H9 (cell line): ENCODE data around the gene TBX21. TPM values are rescaled to one million over a fixed set of nuclear protein-coding genes. Genes with fewer than 3 reads are reported as not detected.

Experiments
- DNase-seq: peaks from one replicate; pipeline ENCODE4 v3.0.0-alpha.2; 2017
- H2AFZ ChIP-seq: one replicate; pipeline ENCODE4 v1.6.1; 2013; ENCODE audit warnings: mild to moderate bottlenecking, low read length, control low read depth, moderate library complexity
- H2AK5ac ChIP-seq: 2 replicates; pipeline ENCODE4 v1.6.1; 2013; ENCODE audit warnings: low read length, control low read depth, mixed read lengths; ENCODE audit not compliant: insufficient read length
- H2BK120ac ChIP-seq: one replicate; pipeline ENCODE4 v1.6.1; 2013; ENCODE audit warnings: low read depth, mild to moderate bottlenecking, low read length, control low read depth, inconsistent platforms; ENCODE audit not compliant: poor library complexity, severe bottlenecking
- H2BK12ac ChIP-seq: 2 replicates; pipeline ENCODE4 v1.6.1; 2013; ENCODE audit warnings: low read length, control low read depth, mixed read lengths, low read depth; ENCODE audit not compliant: insufficient read length
- H2BK15ac ChIP-seq: 2 replicates; pipeline ENCODE4 v1.6.1; 2013; ENCODE audit warnings: low read depth, low read length, control low read depth
- H2BK20ac ChIP-seq: one replicate; pipeline ENCODE4 v1.6.1; 2013; ENCODE audit warnings: low read depth, mild to moderate bottlenecking, low read length, control low read depth, inconsistent platforms; ENCODE audit not compliant: poor library complexity, severe bottlenecking
- H2BK5ac ChIP-seq: 2 replicates; pipeline ENCODE4 v1.6.1; 2013; ENCODE audit warnings: low read length, control low read depth, mixed read lengths; ENCODE audit not compliant: insufficient read length
- H3K14ac ChIP-seq: 2 replicates; pipeline ENCODE4 v1.6.1; 2013; ENCODE audit warnings: low read length, control low read depth; ENCODE audit not compliant: insufficient read depth
- H3K18ac ChIP-seq: 2 replicates; pipeline ENCODE4 v1.6.1; 2013; ENCODE audit warnings: low read depth, mild to moderate bottlenecking, mixed read lengths, low read length, control low read depth; ENCODE audit not compliant: insufficient read length
- H3K23ac ChIP-seq: 2 replicates; pipeline ENCODE4 v1.6.1; 2013; ENCODE audit warnings: low read length, control low read depth, mixed read lengths, low read depth; ENCODE audit not compliant: insufficient read length
- H3K23me2 ChIP-seq: 2 replicates; pipeline ENCODE4 v1.6.1; 2013; ENCODE audit warnings: low read depth, mild to moderate bottlenecking, mixed read lengths, low read length, control low read depth; ENCODE audit not compliant: insufficient read length, poor library complexity, severe bottlenecking
- H3K27ac ChIP-seq: 2 replicates; pipeline ENCODE4 v1.5.1; 2013; ENCODE audit warnings: low read length, control low read depth, mixed read lengths, low read depth; ENCODE audit not compliant: insufficient read length
- H3K27me3 ChIP-seq: 2 replicates; pipeline ENCODE4 v1.6.1; 2013; ENCODE audit warnings: low read length, control low read depth, inconsistent platforms; ENCODE audit not compliant: insufficient read depth
- H3K4ac ChIP-seq: 2 replicates; pipeline ENCODE4 v1.6.1; 2013; ENCODE audit warnings: low read depth, mild to moderate bottlenecking, control low read depth, inconsistent platforms, low read length, moderate library complexity
- H3K4me1 ChIP-seq: 2 replicates; pipeline ENCODE4 v1.6.1; 2013; ENCODE audit warnings: low read length, control low read depth, inconsistent platforms; ENCODE audit not compliant: insufficient read depth
- H3K4me2 ChIP-seq: 2 replicates; pipeline ENCODE4 v1.6.1; 2013; ENCODE audit warnings: low read length, control low read depth, mixed read lengths; ENCODE audit not compliant: insufficient read length, insufficient read depth
- H3K56ac ChIP-seq: 2 replicates; pipeline ENCODE4 v1.6.1; 2013; ENCODE audit warnings: low read depth, mild to moderate bottlenecking, mixed read lengths, low read length, control low read depth; ENCODE audit not compliant: insufficient read length
- H3K79me1 ChIP-seq: 2 replicates; pipeline ENCODE4 v1.6.1; 2013; ENCODE audit warnings: low read depth, mild to moderate bottlenecking, moderate library complexity, low read length, control low read depth, inconsistent platforms; ENCODE audit not compliant: insufficient read depth, poor library complexity, severe bottlenecking
- H3K79me2 ChIP-seq: 2 replicates; pipeline ENCODE4 v1.6.1; 2013; ENCODE audit warnings: low read length, control low read depth, inconsistent platforms; ENCODE audit not compliant: insufficient read depth
- H3K9ac ChIP-seq: 2 replicates; pipeline ENCODE4 v1.6.1; 2013; ENCODE audit warnings: low read length, control low read depth, mixed read lengths; ENCODE audit not compliant: insufficient read length; ENCODE audit errors: extremely low read depth
- H3K9me3 ChIP-seq: one replicate; pipeline ENCODE4 v1.6.1; 2013; ENCODE audit warnings: low read depth, low read length, inconsistent platforms; ENCODE audit not compliant: control insufficient read depth
- H3T11ph ChIP-seq: one replicate; pipeline ENCODE4 v1.6.1; 2013; ENCODE audit warnings: mild to moderate bottlenecking, low read length, control low read depth, inconsistent platforms
- H4K20me1 ChIP-seq: one replicate; pipeline ENCODE4 v1.6.1; 2013; ENCODE audit not compliant: control insufficient read depth, insufficient read length, insufficient read depth
- H4K5ac ChIP-seq: 2 replicates; pipeline ENCODE4 v1.6.1; 2013; ENCODE audit warnings: low read depth, mild to moderate bottlenecking, mixed read lengths, low read length, control low read depth; ENCODE audit not compliant: insufficient read length
- H4K8ac ChIP-seq: replicated peaks from 2 replicates; pipeline ENCODE4 v1.6.1; 2013; ENCODE audit warnings: low read length, control low read depth, mixed read lengths, low read depth; ENCODE audit not compliant: insufficient read length
- H4K91ac ChIP-seq: 2 replicates; pipeline ENCODE4 v1.6.1; 2013; ENCODE audit warnings: low read depth, mild to moderate bottlenecking, moderate library complexity, mixed read lengths, low read length, control low read depth; ENCODE audit not compliant: insufficient read length
- H3K27ac Mint-ChIP-seq, 3 experiments: 2 replicates in 2 of 3; 3 replicates in 1 of 3; pipeline ENCODE4 v1.8.0; 2020 to 2021; ENCODE audit warnings: mixed read lengths in 3 of 3, mild to moderate bottlenecking in 1 of 3, moderate library complexity in 1 of 3
- H3K27me3 Mint-ChIP-seq: 2 replicates; pipeline ENCODE4 v1.8.0; 2021; ENCODE audit warnings: low read depth, mild to moderate bottlenecking, moderate library complexity, mixed read lengths
- H3K36me3 Mint-ChIP-seq, 3 experiments: 2 replicates in 2 of 3; 3 replicates in 1 of 3; pipeline ENCODE4 v1.8.0; 2020 to 2021; ENCODE audit warnings: low read depth in 3 of 3, mixed read lengths in 3 of 3; ENCODE audit not compliant: insufficient read depth in 1 of 3
- H3K4me1 Mint-ChIP-seq, 2 experiments: 2 replicates each; pipeline ENCODE4 v1.8.0; 2020; ENCODE audit warnings: mixed read lengths in 2 of 2
- H3K4me3 Mint-ChIP-seq, 2 experiments: 2 replicates in 1 of 2; 3 replicates in 1 of 2; pipeline ENCODE4 v1.8.0; 2020 to 2021; ENCODE audit warnings: mild to moderate bottlenecking in 2 of 2, mixed read lengths in 2 of 2, moderate library complexity in 1 of 2
- H3K9me3 Mint-ChIP-seq, 2 experiments: 2 replicates in 1 of 2; 3 replicates in 1 of 2; pipeline ENCODE4 v1.8.0; 2020; ENCODE audit warnings: mild to moderate bottlenecking in 2 of 2, mixed read lengths in 2 of 2, moderate library complexity in 1 of 2
- CTCF ChIP-seq: fragments of 200-600 bp; sonication (generic); conservative IDR thresholded peaks from 3 replicates; pipeline ENCODE4 v1.8.0; 2021; ENCODE audit warnings: antibody characterized with exemption, mild to moderate bottlenecking
- total RNA-seq: library from RNA; stranded (reverse); gene quantifications from 2 replicates; pipeline ENCODE4 v1.2.1, GENCODE V29; 2021

The TBX21 gene
- total RNA-seq, 1 experiment from 2014 or later = not detected

- Histone ChIP-seq H3K9me3 (no peaks in the 10 kb centered on the region), H2AFZ (no peak overlapping the region), H3K4me1 (peaks cover 11% of the 10 kb centered on the region; the same call in 1 of the 2 replicates), H3K4me2 (no peak overlapping the region), H2BK12ac (no peak overlapping the region), H4K91ac (no peak overlapping the region), H3K23me2 (no peaks in the 10 kb centered on the region), H3K79me1 (no peaks in the 10 kb centered on the region), H3K79me2 (no peaks in the 10 kb centered on the region), H2BK5ac (no peak overlapping the region), H3K56ac (no peak overlapping the region), H2AK5ac (no peak overlapping the region), H3K14ac (no peak overlapping the region), H4K8ac (no peak overlapping the region), H3K23ac (no peak overlapping the region), H4K20me1 (no peaks in the 10 kb centered on the region), H3K27ac (no peak overlapping the region), H3K18ac (no peak overlapping the region), H3K27me3 (no peaks in the 10 kb centered on the region), H2BK15ac (no peak overlapping the region), H4K5ac (no peak overlapping the region), H2BK20ac (no peak overlapping the region), H3T11ph (no peak overlapping the region), H3K4ac (no peak overlapping the region), H3K9ac (no peak overlapping the region), H2BK120ac (no peak overlapping the region)
- no peak for TF ChIP-seq CTCF
- peaks cover 13 to 35% (median 29%) of the 10 kb centered on the region in 3 experiments; a peak in 6 of 7 replicates for H3K36me3 Mint-ChIP-seq
- DNase-seq = no peak
- H3K9me3 Mint-ChIP-seq = no peaks in the 10 kb centered on the region; a peak in 1 of 5 replicates
- H3K4me3 Mint-ChIP-seq = no peak overlapping the region
- no peaks in the 10 kb centered on the region for H3K27me3 Mint-ChIP-seq
- peaks cover 35 to 37% of the 10 kb centered on the region in 2 experiments for H3K4me1 Mint-ChIP-seq
- peak overlapping the region in 2 of 3 experiments; percentile 88 to 90; a peak in 3 of 7 replicates for H3K27ac Mint-ChIP-seq
Observed at GRCh38 chr17:47687328-47687690, 45.7 kb upstream of the TBX21 start.
